Bone marrow (tissue), 2 donors: ENCODE data around the gene PARD3.
"Not testable (repeated sequence)": the region's sequence is repeated elsewhere in the genome, so short reads cannot be mapped to it uniquely, and the experiment has no call there.

Source experiments
- DNase-seq, 2 donors: peaks; one replicate each; lab custom pipeline; 2025; lab: John Stamatoyannopoulos, UW

PARD3 gene

DNA sequence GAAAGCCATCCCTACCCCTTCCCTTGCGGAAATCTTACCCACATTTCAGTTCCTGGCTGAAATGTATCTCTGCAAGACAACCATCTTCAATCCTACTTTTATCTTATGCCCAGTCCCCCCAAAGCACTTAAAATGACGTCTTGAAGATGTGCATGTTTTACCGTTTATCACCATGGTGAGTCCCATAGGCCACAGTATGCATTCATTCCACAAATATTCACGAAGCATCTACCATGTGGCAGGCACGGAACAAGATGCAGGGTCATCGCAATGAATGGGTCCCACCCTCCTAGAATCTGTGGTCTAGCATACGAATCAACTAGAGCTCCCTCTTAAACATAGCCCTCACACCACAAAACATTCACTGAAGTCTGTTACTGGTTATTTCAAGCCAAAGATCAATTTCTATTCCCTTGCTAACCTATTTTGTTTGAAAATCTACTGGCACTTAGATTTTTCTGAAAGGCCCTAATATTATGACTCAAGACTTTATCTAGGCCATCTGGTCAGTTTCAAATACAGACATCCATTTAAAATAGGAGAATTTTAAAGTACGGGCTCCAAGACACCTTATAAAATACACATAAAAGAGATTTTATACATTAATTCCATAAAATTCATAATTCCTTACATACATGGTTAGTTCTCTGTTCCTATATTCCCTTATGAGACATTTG is 99.4 kb downstream of the PARD3 start:
- DNase-seq, result no peak

DNA sequence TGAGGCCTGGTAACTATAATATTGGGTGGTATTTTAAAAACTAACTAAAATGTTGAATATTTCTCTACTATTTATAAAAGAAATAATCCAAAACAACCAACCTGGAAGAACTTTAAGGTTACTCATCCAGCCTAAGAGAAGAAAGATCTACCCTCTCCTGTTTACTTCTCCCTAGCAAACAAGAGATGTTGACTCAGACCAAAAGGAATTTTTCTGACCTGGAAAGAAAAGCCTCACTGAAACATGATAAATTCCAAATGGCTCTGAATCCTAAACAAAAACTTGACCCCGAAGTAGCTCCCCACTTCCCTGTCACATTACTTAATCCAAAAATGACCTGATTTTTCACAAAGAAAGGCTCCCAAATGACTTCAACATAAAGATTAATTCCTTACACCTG is 101.2 kb downstream of the PARD3 start:
- no peak for DNase-seq

DNA sequence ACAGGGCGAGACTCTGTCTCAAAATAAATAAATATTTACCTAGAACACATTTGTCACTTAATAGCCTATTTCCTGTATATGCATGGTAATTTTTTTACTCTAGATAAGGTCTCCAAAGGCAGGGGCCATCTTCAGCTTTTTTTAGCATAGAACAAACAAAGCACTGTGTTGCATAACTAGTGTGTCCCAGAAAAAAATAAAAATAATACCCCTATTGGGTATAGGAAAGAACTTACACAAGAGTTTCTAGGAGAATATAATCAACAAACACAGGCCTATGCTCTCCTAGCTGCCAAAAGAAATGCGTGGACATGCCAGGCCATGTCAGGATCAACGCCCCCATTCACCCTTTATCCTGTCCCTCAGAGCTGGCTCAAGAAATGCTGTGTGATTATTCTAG is 103.6 kb downstream of the PARD3 start:
- no peak for DNase-seq

DNA sequence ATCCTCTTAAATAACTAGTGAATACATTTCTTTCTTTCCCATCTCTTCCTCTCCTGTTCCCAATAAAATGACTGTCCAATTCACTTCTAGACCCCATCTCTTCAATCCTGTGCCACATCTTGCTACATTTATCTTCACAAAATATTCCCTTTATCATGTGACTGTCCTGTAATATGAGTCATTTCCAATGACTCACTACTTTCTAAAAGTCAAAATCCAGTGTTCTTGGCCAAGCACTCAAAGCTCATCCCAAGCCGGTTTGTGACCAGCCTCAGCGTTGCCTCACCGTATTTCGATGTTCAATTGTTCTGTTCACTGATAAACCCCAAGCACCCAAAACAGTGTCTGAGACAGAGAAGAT is 104.7 kb downstream of the PARD3 start:
- DNase-seq, result no peak

DNA sequence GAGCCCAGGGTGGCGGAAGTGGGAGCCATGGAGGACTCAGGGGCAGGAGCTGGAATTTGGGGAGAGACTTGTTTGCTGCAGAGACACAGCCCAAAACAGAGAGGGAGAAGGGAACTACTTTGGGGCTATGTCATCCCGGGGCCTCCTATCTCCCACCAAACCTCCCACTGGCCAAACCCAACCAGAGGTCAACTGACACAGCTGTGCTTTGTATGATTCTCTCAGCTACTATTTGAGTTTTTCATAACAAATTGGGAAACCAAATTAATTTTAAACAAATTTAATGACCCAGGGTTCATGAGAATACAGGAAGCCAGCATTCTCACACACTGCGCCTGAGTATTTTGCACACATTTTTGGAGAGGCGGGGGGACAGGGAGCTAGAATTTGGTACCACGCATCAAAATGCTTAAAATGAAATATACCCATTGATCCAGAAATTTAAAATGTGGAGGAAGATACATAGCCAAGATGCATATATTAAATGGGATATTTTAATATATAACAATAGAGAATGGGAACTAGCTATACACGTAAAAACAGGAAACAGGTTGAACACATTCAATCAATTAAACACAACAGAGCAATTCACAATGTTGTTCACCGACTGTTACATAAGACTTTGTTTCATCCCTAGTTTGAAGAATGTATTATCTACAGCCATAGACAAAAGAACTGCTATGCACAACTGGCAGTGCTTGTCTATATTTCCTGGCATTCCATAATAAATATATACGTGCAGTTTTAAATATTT is 105.3 kb downstream of the PARD3 start:
- no peak for DNase-seq

DNA sequence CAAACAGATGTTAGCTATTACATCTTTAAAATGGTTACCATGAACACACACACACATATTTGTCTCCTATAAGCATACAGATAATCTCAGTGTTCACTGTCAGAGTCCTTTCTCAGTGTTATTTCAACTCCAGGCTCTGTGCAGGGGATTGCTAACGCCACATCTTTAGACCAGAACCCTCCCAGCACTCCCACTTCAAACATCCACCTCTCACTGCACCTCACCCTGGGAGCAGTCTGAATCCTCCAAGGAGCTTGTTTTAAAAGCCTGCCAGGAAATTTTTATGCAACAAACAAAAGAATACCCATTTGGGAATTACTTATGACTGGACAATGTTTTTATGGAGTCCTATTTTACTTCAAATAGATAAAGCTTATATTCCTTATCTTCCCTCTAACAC is 107.4 kb downstream of the PARD3 start:
- no peak for DNase-seq

DNA sequence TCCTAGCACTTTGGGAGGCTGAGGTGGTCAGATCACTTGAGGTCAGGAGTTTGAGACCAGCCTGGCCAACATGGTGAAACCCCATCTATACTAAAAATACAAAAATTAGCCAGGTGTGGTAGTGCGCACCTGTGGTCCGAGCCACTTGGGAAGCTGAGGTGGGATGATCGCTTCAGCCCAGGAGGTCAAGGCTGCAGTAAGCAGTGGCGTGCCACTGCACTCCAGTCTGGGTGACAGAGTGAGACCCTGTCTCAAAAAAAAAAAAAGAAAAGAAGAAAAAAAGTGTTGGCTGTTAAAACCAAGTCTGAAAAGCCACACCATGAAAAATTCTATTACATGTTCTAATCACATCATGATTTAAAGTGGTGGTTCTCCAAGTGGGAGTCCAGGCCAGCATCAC is 108.1 kb downstream of the PARD3 start:
- DNase-seq, result not testable (repeated sequence)

DNA sequence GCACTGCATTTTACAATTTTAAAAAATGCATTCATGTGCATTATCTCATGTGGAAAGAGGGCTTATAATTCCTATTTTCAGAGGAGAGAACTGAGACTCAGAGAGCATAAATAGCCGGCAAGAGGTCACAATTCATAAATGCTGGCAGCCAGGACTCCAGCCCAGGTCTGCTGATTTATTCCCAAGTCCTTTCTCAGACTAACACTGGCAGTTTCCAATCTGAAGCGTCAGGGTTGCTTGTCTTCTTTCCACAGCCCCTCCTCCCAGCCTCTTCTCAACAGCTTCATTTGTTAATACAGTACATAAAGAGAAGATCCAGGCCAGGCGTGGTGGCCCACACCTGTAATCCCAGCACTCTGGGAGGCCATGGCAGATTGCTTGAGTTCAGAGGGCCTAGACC is 108.9 kb downstream of the PARD3 start:
- no peak for DNase-seq

DNA sequence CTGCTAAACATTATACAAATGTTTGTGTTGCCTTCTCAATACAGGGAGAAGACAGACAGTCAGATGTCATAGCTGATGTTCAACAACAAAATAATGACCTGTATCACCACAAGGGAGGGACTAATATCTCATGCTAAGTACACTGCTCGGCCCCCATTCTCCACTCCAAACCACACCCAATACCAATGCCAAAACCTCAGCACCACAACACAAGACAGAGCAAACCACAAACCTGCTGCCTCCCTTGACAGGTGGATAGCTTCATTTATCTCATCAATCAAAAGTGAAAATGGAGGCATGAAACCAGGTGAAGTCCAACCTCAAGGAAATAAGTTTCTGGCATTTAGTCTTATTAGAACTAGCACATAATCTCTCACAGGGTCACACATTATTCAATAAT is 109.5 kb downstream of the PARD3 start:
- no peak for DNase-seq

DNA sequence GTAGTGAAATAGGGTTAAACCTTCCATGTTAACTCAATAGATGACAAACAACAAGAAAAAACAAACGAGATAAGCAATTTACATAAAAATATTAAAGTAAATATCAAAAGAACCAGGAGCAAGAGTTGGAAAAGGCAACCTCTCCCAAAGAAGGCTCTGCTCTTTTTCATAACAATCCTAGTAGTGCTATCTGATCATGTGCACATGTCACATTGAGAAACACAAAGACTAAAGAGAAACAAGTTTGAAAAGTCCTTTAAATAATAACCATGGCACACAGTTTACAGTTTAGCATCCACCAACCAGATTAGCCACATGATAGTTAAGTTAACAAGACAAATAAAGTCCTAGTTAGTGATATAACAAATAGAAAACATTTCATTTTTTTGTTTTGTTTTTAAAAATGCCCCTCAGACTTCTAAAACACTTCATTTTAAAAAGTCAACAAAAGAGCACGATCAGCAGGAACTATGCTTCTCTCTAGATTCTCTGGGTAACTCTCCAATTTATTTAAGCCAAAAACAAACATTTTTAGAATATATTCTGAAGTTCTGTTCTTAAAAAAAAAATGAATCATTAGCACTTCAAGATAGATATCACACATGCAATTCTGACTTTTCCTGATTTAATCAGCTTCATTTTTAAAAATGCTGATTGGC is 110.4 kb downstream of the PARD3 start:
- DNase-seq, result no peak

DNA sequence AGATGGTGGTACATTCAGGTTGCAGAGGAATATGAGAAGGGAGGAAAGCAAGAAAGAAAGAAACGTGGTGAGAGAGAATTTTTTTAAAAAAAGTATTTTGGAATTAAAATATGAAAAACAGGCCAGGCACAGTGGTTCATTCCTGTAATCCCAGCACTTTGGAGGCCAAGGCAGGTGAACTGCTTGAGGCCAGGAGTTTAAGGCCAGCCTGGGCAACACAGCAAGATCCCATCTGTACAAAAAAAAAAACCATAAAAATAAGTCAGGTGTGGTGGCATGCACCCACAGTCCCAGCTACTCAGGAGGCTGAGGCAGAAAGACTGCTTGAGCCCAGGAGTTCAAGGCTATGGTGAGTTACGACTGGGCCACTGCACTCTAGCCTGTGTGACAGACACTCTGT is 112.1 kb downstream of the PARD3 start:
- no peak for DNase-seq

DNA sequence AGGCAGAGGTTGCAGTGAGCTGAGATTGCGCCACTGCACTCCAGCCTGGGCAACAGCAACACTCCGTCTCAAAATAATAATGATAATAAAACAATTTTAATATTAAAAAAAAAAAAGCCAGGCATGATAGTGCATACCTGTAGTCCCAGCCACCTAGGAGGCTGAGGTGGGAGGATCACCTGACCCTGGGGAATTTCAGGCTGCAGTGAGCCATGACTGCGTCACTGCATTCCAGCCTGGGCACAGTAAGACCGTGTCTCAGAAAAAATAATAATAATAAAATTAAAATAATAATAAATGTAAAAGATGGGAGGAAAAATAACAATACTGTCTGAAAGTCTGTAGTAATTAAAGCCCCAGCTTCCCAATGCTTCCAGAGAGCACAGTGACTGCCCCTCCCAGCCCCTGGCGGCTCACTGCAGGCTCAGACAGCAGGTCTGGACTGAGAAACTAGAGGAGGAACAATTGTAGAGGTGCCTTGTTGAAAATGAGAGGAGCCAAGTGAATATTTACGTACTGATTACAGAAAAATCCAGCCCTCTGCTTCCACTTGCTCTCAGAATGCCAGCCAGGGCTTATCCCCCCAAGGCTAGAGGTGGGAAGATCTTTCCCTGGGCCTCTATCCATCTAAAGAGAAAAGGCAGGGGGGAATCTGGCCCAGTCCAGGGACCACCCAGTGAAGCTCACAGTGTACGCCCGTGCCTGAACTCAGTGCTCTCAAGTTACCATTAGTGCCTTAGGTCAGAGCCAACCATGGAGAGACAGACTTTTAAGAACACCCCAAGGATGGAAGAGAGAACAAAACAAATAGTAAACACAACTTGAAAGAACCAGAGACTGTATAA is 112.8 kb downstream of the PARD3 start:
- DNase-seq, result no peak

DNA sequence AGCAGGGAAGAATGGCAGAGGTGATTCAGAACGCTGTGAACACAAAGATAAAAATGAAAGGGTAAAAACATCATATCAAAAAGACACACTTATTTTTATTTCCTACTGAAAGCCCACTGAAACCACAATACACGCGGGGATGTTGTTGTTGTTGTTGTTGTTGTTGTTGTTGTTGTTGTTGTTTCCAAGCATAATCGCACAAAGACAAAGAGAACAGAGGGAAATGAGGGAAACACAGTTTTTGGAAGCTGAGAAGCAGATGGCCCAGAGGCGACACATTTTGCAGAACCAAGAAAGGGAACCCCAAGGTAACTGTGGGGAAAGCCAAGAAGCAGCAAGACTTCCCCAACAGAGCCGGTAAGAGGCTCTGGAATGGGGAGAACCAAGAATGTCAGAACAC is 113.9 kb downstream of the PARD3 start:
- DNase-seq, result no peak

DNA sequence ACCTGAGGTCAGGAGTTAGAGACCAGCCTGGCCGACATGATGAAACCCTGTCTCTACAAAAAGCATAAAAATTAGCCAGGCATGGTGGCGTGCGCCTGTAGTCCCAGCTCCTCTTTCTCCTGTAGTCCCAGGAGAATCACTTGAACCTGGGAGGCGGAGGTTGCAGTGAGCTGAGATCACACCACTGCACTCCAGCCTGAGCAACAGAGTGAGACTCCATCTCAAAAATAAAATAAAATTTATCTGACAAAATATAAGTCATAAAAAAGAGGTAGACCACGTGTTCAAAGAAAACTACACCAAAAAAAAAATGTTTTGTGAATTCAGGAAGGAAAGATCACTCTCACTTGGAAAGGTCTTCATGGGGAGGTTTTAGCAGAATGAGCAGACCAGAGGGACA is 114.3 kb downstream of the PARD3 start:
- not testable (repeated sequence) for DNase-seq

DNA sequence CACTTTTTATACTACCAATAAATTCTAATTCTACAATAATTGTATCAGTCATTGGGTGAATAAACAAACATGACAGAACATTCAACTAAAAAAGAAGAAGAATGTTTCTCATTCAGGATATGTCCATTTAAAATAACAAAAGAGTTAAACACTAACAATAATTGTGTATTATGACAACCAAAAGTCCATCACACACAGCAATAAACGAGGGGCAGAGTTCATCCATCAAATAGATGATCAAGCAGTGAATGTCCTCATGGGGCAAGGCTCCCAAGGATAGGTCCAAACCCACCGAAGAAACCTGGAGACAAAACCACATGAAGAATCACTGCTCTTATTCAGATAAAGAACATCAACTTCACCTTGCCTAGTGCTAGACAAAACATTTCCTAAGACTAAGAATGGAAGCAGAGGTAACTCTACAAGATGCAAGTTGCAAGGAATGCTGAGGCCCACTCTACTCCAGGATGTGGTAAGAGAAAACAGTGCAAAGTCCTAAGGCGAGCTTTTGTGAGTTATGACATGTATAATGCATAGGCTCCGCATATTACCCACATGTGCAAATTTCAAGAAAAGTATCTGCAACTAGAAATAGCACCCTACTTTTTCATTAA is 115.1 kb downstream of the PARD3 start:
- no peak for DNase-seq

DNA sequence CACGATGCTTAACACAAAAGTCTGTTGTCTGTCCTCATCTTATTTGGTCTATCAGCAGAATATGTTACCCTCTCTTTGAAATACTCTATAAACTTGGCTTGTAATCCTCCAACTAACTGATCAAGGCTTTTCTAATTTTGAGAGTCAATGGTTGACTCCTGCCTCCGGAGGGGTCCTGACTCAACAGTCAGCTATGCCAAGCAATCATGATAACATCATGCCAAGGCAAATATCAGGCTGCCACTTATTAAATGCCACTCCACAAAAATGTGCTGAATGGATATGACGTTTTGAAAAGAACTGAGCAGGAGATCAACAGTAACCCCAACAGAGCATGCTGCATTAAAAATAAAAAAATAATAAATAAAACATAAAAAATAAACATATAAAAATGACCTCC is 116.1 kb downstream of the PARD3 start:
- no peak for DNase-seq

DNA sequence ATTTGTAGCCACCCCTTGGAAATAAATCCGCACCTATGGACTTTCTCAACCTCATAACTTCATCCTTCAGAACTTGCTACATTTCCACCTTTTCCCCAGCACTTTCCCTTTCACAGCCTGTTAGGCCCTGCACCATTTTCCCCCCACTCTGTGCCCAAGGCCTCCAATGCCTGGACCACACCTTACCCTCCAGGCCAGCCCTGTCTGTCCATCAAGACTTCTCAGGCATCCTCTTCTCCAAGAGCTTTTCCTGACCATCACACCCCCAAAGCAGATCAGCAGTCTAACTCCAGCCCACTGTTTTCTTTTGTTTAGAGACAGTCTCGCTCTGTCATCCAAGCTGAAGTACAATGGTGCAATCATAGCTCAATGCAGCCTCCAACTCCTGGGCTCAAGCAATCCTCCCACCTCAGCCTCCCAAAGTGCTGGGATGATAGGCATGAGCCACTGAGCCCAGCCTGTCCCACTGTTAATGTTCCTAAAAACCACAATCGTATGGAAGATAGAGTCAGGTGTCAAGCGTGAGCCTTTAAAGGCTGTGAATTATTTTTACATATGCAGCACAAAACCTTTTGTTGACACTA is 116.8 kb downstream of the PARD3 start:
- no peak for DNase-seq

DNA sequence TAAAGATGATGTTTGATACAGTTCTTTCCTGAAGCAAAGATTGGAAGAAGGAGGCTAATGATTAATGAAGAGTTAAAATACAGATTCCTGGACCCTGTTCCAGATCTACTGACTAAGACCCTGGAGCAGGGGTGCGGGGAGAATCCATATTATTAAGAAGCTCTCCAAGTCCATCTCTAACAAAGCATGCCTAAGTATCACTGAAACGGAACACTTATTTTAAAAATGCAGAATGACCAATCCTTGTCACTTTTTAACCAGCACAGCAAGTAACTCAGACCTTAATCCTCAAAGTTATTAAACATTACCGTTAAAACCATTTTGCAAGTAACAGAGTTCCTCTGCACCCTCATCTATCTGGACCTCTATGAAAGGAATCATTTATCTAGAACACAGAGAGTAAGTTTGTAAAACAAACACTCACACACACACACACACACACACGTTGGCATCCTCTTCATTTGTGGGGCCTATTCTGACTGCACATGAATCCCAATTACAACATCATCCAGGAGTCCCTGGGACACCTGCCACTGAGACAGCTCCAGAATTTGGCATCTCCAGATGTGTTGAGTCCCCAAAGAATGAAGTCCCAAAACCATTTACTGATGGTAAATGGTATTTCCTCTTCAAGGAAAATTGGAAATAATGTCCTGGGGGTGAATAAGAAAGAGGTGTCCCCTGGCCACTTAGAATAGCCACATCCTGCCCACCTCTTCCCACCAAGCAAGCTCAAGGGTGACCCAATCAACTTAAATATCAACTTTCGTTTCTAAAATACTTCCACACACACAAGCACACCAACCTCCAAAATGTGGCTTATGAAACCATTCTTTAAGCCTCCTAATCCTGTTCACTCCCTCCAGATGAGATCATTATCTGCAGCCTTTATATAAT is 117.5 kb downstream of the PARD3 start:
- no peak for DNase-seq

DNA sequence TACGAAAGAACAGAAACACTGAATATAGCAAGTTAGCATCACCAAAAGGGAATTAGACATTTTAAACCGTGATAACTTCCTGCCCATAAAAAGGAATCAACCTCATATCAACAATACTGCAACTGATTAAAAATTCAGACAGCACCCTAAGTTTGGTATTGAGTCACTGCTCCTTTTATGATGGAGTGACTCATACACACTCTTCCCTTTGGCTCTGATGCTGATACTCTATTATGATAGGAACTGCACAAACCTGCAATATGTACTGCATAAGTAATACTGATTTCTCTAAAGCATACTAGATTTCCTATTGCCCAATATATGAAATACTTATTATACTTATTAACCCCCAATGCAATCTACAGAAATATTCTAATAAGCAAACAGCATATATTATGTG is 118.7 kb downstream of the PARD3 start:
- no peak for DNase-seq

DNA sequence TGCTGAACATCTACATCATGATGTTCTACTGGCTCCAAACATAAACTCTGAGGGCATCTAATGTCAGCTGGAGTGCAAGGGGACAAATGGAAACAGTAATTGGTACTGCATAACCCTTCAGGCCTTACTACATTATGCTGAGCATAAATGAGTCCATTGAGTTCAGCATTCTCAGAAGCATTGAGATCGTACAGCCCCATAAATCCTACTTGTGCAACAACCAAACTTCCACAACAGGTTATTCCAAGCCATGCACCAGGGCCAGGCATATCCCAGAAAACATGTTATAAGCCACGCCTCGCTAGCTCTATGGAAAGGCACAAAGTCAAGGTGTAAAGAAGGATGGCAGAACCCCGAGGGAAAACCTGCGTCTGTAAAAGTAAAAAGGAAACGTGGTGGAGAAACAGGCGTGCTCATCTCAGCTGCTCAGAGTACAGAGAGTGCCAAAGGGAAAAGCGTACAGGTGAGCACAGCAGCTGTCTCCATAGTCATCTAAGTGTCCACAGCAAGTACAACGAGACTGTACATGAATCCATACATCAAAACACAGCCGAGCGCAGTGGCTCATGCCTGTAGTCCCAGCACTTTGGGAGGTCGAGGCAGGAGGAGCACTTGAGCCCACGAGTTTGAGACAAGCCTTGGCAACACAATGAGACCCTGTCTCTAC is 124.6 kb downstream of the PARD3 start:
- DNase-seq, result no peak
